HEK293 (cell line): ENCODE data around the gene LGALSL.
A peak's percentile ranks its signal among the peaks of the same experiment; 100 is the strongest.

Source experiments
- CTCF ChIA-PET: fragments of 350-600 bp; formaldehyde crosslinking; extraction: SDS; loops from one replicate; lab custom pipeline; 2021; ENCODE audit warnings: antibody characterized with exemption; lab: Yijun Ruan, JAX
- POLR2A ChIA-PET: fragments of 300-600 bp; formaldehyde crosslinking; extraction: SDS; loops from one replicate; lab custom pipeline; 2020; ENCODE audit warnings: antibody characterized with exemption, inconsistent platforms; lab: Yijun Ruan, JAX
- H3K27ac ChIP-seq: fragments of 200-500 bp; sonication (Bioruptor generic); 2 replicates; pipeline ENCODE4 v1.5.1; 2014; ENCODE audit warnings: low read depth, low read length, control low read depth, inconsistent platforms; ENCODE audit errors: extremely low read depth
- H3K36me3 ChIP-seq, 2 experiments: fragments of 200-500 bp in 1 of 2; sonication (Bioruptor generic) in 1 of 2; 1 replicate in 1 of 2; 2 replicates in 1 of 2; pipeline ENCODE4 v1.5.1; 2014 to 2017; ENCODE audit warnings: inconsistent platforms in 2 of 2, low read length in 2 of 2; ENCODE audit not compliant: control insufficient read depth in 2 of 2, insufficient read depth in 1 of 2
- H3K4me1 ChIP-seq: fragments of 200-500 bp; sonication (Bioruptor generic); 2 replicates; pipeline ENCODE4 v1.5.1; 2014; ENCODE audit warnings: mild to moderate bottlenecking, low read length, inconsistent platforms; ENCODE audit not compliant: control insufficient read depth, insufficient read depth
- H3K4me3 ChIP-seq: 2 replicates; pipeline ENCODE4 v1.5.1; 2011; ENCODE audit warnings: low read depth, mild to moderate bottlenecking, control low read depth, low read length, moderate library complexity
- H3K9me3 ChIP-seq: fragments of 200-500 bp; sonication (Bioruptor generic); 2 replicates; pipeline ENCODE4 v1.5.1; 2014; ENCODE audit warnings: low read depth, low read length, inconsistent platforms; ENCODE audit not compliant: control insufficient read depth, insufficient read depth
- EGR2 ChIP-seq: fragments of 450-650 bp; formaldehyde crosslinking; IDR thresholded peaks from 2 replicates; pipeline ENCODE4 v1.5.1; 2016; ENCODE audit warnings: low read depth, missing biosample characterization, missing genetic modification characterization
- GLI2 ChIP-seq: fragments of 450-650 bp; formaldehyde crosslinking; IDR thresholded peaks from 2 replicates; pipeline ENCODE4; 2017; ENCODE audit warnings: missing biosample characterization, missing genetic modification characterization, low read depth, borderline replicate concordance
- KLF1 ChIP-seq: fragments of 450-650 bp; formaldehyde crosslinking; IDR thresholded peaks from 2 replicates; pipeline ENCODE4 v1.5.1; 2016; ENCODE audit warnings: missing biosample characterization, missing genetic modification characterization
- KLF10 ChIP-seq: fragments of 450-650 bp; IDR thresholded peaks from 2 replicates; pipeline ENCODE4 v1.5.1; 2018; ENCODE audit warnings: missing biosample characterization, mild to moderate bottlenecking, missing genetic modification characterization
- KLF17 ChIP-seq: fragments of 450-650 bp; formaldehyde crosslinking; IDR thresholded peaks from 2 replicates; pipeline ENCODE4 v1.5.1; 2016; ENCODE audit warnings: missing biosample characterization, missing genetic modification characterization
- SALL2 ChIP-seq: fragments of 450-650 bp; formaldehyde crosslinking; IDR thresholded peaks from 2 replicates; pipeline ENCODE4 v1.5.0; 2017; ENCODE audit warnings: missing biosample characterization, mild to moderate bottlenecking, missing genetic modification characterization, borderline replicate concordance
- WT1 ChIP-seq: fragments of 450-650 bp; formaldehyde crosslinking; IDR thresholded peaks from 2 replicates; pipeline ENCODE4 v1.5.1; 2016; ENCODE audit warnings: missing biosample characterization, missing genetic modification characterization
- ZBTB1 ChIP-seq: fragments of 450-650 bp; formaldehyde crosslinking; IDR thresholded peaks from 2 replicates; pipeline ENCODE4 v1.5.1; 2016; ENCODE audit warnings: missing biosample characterization, missing genetic modification characterization
- ZFP37 ChIP-seq: fragments of 450-650 bp; formaldehyde crosslinking; IDR thresholded peaks from 2 replicates; pipeline ENCODE4 v1.5.1; 2016; ENCODE audit warnings: missing biosample characterization, missing genetic modification characterization
- ZNF114 ChIP-seq: fragments of 450-650 bp; formaldehyde crosslinking; IDR thresholded peaks from 2 replicates; pipeline ENCODE4 v1.5.0; 2017; ENCODE audit warnings: missing biosample characterization, missing genetic modification characterization
- ZNF138 ChIP-seq: fragments of 450-650 bp; formaldehyde crosslinking; IDR thresholded peaks from 2 replicates; pipeline ENCODE4 v1.5.1; 2016; ENCODE audit warnings: missing biosample characterization, missing genetic modification characterization, borderline replicate concordance
- ZNF175 ChIP-seq: fragments of 450-650 bp; formaldehyde crosslinking; IDR thresholded peaks from 2 replicates; pipeline ENCODE4 v1.5.1; 2016; ENCODE audit warnings: missing biosample characterization, missing genetic modification characterization
- ZNF214 ChIP-seq: fragments of 450-650 bp; formaldehyde crosslinking; IDR thresholded peaks from 2 replicates; pipeline ENCODE4 v1.5.1; 2017; ENCODE audit warnings: missing biosample characterization, mild to moderate bottlenecking, missing genetic modification characterization, borderline replicate concordance
- ZNF223 ChIP-seq: fragments of 450-650 bp; formaldehyde crosslinking; IDR thresholded peaks from 2 replicates; pipeline ENCODE4 v1.5.1; 2016; ENCODE audit warnings: missing biosample characterization, missing genetic modification characterization
- ZNF266 ChIP-seq: fragments of 450-650 bp; formaldehyde crosslinking; IDR thresholded peaks from 2 replicates; pipeline ENCODE4 v1.5.1; 2016; ENCODE audit warnings: missing biosample characterization, missing genetic modification characterization, low read depth
- ZNF335 ChIP-seq: fragments of 450-650 bp; formaldehyde crosslinking; conservative IDR thresholded peaks from 2 replicates; pipeline ENCODE4 v1.5.1; 2016; ENCODE audit warnings: missing biosample characterization, missing genetic modification characterization
- ZNF341 ChIP-seq: fragments of 450-650 bp; formaldehyde crosslinking; IDR thresholded peaks from 2 replicates; pipeline ENCODE4; 2016; ENCODE audit warnings: low read depth, missing biosample characterization, missing genetic modification characterization
- ZNF37A ChIP-seq: fragments of 450-650 bp; IDR thresholded peaks from 2 replicates; pipeline ENCODE4 v1.5.1; 2018; ENCODE audit warnings: missing biosample characterization, missing genetic modification characterization
- ZNF416 ChIP-seq: fragments of 450-650 bp; formaldehyde crosslinking; IDR thresholded peaks from 2 replicates; pipeline ENCODE4 v1.5.1; 2016; ENCODE audit warnings: missing biosample characterization, missing genetic modification characterization
- ZNF513 ChIP-seq: fragments of 450-650 bp; IDR thresholded peaks from 2 replicates; pipeline ENCODE4 v1.5.1; 2018; ENCODE audit warnings: missing biosample characterization, missing genetic modification characterization
- ZNF530 ChIP-seq: fragments of 450-650 bp; formaldehyde crosslinking; IDR thresholded peaks from 2 replicates; pipeline ENCODE4 v1.5.1; 2016; ENCODE audit warnings: low read depth, missing biosample characterization, missing genetic modification characterization
- ZNF548 ChIP-seq: fragments of 450-650 bp; formaldehyde crosslinking; IDR thresholded peaks from 2 replicates; pipeline ENCODE4 v1.5.1; 2016; ENCODE audit warnings: missing biosample characterization, missing genetic modification characterization
- ZNF561 ChIP-seq: fragments of 450-650 bp; IDR thresholded peaks from 2 replicates; pipeline ENCODE4 v1.5.1; 2018; ENCODE audit warnings: missing biosample characterization, missing genetic modification characterization, borderline replicate concordance
- ZNF626 ChIP-seq: fragments of 450-650 bp; sonication (Bioruptor Pico); formaldehyde crosslinking; IDR thresholded peaks from 2 replicates; pipeline ENCODE4 v1.5.1; 2018; ENCODE audit warnings: missing biosample characterization, missing genetic modification characterization, inconsistent platforms
- ZNF639 ChIP-seq: fragments of 450-650 bp; formaldehyde crosslinking; IDR thresholded peaks from 2 replicates; pipeline ENCODE4 v1.5.1; 2016; ENCODE audit warnings: missing biosample characterization, missing genetic modification characterization
- ZNF660 ChIP-seq: fragments of 450-650 bp; IDR thresholded peaks from 2 replicates; pipeline ENCODE4 v1.5.1; 2018; ENCODE audit warnings: missing biosample characterization, mild to moderate bottlenecking, missing genetic modification characterization
- ZNF664 ChIP-seq: fragments of 450-650 bp; formaldehyde crosslinking; IDR thresholded peaks from 2 replicates; pipeline ENCODE4 v1.5.1; 2016; ENCODE audit warnings: missing biosample characterization, missing genetic modification characterization
- ZNF677 ChIP-seq: fragments of 450-650 bp; IDR thresholded peaks from 2 replicates; pipeline ENCODE4 v1.5.0; 2018; ENCODE audit warnings: missing biosample characterization, mild to moderate bottlenecking, missing genetic modification characterization, moderate library complexity
- ZNF76 ChIP-seq: fragments of 450-650 bp; formaldehyde crosslinking; IDR thresholded peaks from 2 replicates; pipeline ENCODE4; 2016; ENCODE audit warnings: low read depth, missing biosample characterization, missing genetic modification characterization, borderline replicate concordance
- ZNF776 ChIP-seq: fragments of 450-650 bp; formaldehyde crosslinking; IDR thresholded peaks from 2 replicates; pipeline ENCODE4 v1.5.0; 2017; ENCODE audit warnings: missing biosample characterization, missing genetic modification characterization, borderline replicate concordance
- ZNF792 ChIP-seq: fragments of 450-650 bp; formaldehyde crosslinking; IDR thresholded peaks from 2 replicates; pipeline ENCODE4 v1.5.1; 2016; ENCODE audit warnings: missing biosample characterization, missing genetic modification characterization

Gene LGALSL

GRCh38 chr2:64455545-64455944 is 1.6 kb downstream of the LGALSL start:
- Histone ChIP-seq H3K4me3 (no peak overlapping the region), H3K36me3 (peaks cover 28 to 44% of the 10 kb centered on the region in 2 experiments), H3K4me1 (peaks cover 10% of the 10 kb centered on the region; the same call in 1 of the 2 replicates), H3K9me3 (no peaks in the 10 kb centered on the region), H3K27ac (no peak overlapping the region)
- POLR2A ChIA-PET = interaction anchor here (0.7 to 1.0 kb wide), 4 partner anchors 28 to 404 kb away, joined by 3 read pairs; no protein-coding TSS in a partner anchor
- CTCF ChIA-PET = interaction anchor here (0.6 to 2.9 kb wide), 4 partner anchors 16 to 125 kb away, joined by 3 to 16 read pairs (median 7); no protein-coding TSS in a partner anchor
- TF ChIP-seq ZNF548 (tag by site-specific recombination) (no peak), ZNF513 (tag by site-specific recombination) (0 out of 2 replicates have a peak, but pooled peaks have one; percentile 29)

- no peak overlapping the region for H3K4me3 ChIP-seq
Measured at GRCh38 chr2:64456293-64456692, 2.3 kb downstream of the LGALSL start.

GRCh38 chr2:64457524-64457923 is 3.6 kb downstream of the LGALSL start:
- H3K36me3 ChIP-seq = peaks cover 28 to 44% of the 10 kb centered on the region in 2 experiments
- no peak overlapping the region for H3K4me3 ChIP-seq
- POLR2A ChIA-PET = interaction anchor here (1.5 kb wide), 1 partner anchor 24 kb away, joined by 4 read pairs; no protein-coding TSS in a partner anchor
- no peaks in the 10 kb centered on the region for H3K9me3 ChIP-seq
- H3K4me1 ChIP-seq = peaks cover 10% of the 10 kb centered on the region; the same call in 1 of the 2 replicates
- H3K27ac ChIP-seq = no peak overlapping the region
- CTCF ChIA-PET = interaction anchor here (0.7 to 2.9 kb wide), 4 partner anchors 30 to 336 kb away, joined by 3 to 16 read pairs (median 8); no protein-coding TSS in a partner anchor
- no peak for TF ChIP-seq KLF17
- TF ChIP-seq ZNF266 = no peak
- no peak for TF ChIP-seq KLF1
- no peak for TF ChIP-seq ZNF76 (tag by site-specific recombination)
- TF ChIP-seq ZNF138 = no peak
- no peak for TF ChIP-seq ZNF341 (tag by site-specific recombination)
- no peak for TF ChIP-seq ZNF416
- no peak for TF ChIP-seq KLF10
- TF ChIP-seq ZNF223 (tag by site-specific recombination) = no peak
- TF ChIP-seq ZNF530 (tag by site-specific recombination) = no peak
- TF ChIP-seq ZNF37A (tag by site-specific recombination) = no peak
- TF ChIP-seq ZNF114 (tag by site-specific recombination) = no peak
- no peak for TF ChIP-seq ZNF660 (tag by site-specific recombination)
- TF ChIP-seq ZNF335 = no peak
- no peak for TF ChIP-seq WT1
- TF ChIP-seq ZNF776 = no peak

More at GRCh38 chr2:64456293-64456692, 2.3 kb downstream of the LGALSL start:
- no peak for TF ChIP-seq ZBTB1 (tag by site-specific recombination)
- no peak for TF ChIP-seq ZNF639 (tag by site-specific recombination)
- no peak for TF ChIP-seq ZNF561 (tag by site-specific recombination)
- no peak for TF ChIP-seq ZNF677
- TF ChIP-seq EGR2 (tag by site-specific recombination) = no peak
- no peak for TF ChIP-seq SALL2 (tag by site-specific recombination)
- no peak for TF ChIP-seq ZNF175 (tag by site-specific recombination)
- no peak for TF ChIP-seq GLI2
- TF ChIP-seq ZFP37 (tag by site-specific recombination) = no peak
- TF ChIP-seq ZNF214 (tag by site-specific recombination) = no peak
- TF ChIP-seq ZNF792 (tag by site-specific recombination) = no peak
- no peak for TF ChIP-seq ZNF664
- no peak for TF ChIP-seq ZNF626 (tag by site-specific recombination)
- TF ChIP-seq, all 188 proteins: peak for 0
- Histone ChIP-seq H3K9me3 (no peaks in the 10 kb centered on the region), H3K4me1 (peaks cover 10% of the 10 kb centered on the region; the same call in 1 of the 2 replicates), H3K36me3 (peaks cover 28 to 44% of the 10 kb centered on the region in 2 experiments), H3K27ac (no peak overlapping the region)
- POLR2A ChIA-PET = interaction anchor here (0.7 to 1.5 kb wide), 5 partner anchors 26 to 403 kb away, joined by 3 to 4 read pairs (median 3); no protein-coding TSS in a partner anchor
- CTCF ChIA-PET = interaction anchor here (0.7 to 2.9 kb wide), 3 partner anchors 17 to 126 kb away, joined by 3 to 16 read pairs (median 11); no protein-coding TSS in a partner anchor
